GM10248 (cell line): ENCODE data around the gene KCNMA1.

Experiments used
- CTCF ChIA-PET: fragments of 300-600 bp; sonication (Branson Sonifier 250); formaldehyde crosslinking; extraction: SDS; loops from one replicate; lab custom pipeline; 2021; ENCODE audit warnings: antibody characterized with exemption; lab: Yijun Ruan, JAX
- POLR2A ChIA-PET: fragments of 350-650 bp; sonication (Branson Sonifier 250); formaldehyde crosslinking; extraction: SDS; loops from one replicate; lab custom pipeline; 2020; ENCODE audit warnings: antibody characterized with exemption; lab: Yijun Ruan, JAX
- DNase-seq: peaks from one replicate; pipeline ENCODE4 v3.0.0; 2012; ENCODE audit errors: extremely low spot score
- TF ChIP-seq, protein P1 (sequence below): IDR thresholded peaks from 2 replicates; pipeline ENCODE4 v1.5.1; 2012; ENCODE audit warnings: mild to moderate bottlenecking, low read depth; ENCODE audit errors: extremely low read depth, missing control alignments, control extremely low read depth

The KCNMA1 gene

DNA sequence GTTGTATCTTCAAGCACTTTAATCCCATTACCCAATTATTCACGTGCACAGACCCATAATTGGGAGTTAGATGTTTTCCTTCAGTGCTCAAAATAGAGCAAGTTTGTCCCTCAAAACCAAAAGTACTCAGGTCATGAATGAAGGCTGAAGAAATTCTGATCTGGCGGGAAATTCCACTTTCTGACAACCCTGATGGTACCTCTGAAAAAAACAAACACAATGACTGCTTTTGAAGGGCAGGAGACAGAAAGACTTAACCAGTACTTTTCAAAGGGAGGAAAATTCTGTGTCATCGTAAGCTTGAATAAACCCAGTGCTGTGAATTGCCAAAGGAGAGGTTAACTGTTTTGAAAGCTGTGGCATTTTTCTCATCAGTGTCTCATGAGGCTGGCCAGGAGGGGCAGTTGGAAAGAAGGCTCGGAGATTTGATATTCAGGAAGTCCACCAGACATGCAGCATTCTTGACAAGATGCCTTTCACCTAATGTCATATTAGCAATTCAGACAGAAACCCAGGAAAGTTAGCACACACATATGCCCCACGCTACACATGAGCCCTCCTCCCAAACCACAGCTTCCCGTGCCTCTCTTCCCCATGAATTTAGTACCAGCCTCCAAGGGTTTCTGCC, 347.0 kb downstream of the KCNMA1 start:
- TF ChIP-seq, protein P1, sequence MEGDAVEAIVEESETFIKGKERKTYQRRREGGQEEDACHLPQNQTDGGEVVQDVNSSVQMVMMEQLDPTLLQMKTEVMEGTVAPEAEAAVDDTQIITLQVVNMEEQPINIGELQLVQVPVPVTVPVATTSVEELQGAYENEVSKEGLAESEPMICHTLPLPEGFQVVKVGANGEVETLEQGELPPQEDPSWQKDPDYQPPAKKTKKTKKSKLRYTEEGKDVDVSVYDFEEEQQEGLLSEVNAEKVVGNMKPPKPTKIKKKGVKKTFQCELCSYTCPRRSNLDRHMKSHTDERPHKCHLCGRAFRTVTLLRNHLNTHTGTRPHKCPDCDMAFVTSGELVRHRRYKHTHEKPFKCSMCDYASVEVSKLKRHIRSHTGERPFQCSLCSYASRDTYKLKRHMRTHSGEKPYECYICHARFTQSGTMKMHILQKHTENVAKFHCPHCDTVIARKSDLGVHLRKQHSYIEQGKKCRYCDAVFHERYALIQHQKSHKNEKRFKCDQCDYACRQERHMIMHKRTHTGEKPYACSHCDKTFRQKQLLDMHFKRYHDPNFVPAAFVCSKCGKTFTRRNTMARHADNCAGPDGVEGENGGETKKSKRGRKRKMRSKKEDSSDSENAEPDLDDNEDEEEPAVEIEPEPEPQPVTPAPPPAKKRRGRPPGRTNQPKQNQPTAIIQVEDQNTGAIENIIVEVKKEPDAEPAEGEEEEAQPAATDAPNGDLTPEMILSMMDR = no peak
- no peak for DNase-seq
- POLR2A ChIA-PET = no interaction called here
- CTCF ChIA-PET = no interaction called here

DNA sequence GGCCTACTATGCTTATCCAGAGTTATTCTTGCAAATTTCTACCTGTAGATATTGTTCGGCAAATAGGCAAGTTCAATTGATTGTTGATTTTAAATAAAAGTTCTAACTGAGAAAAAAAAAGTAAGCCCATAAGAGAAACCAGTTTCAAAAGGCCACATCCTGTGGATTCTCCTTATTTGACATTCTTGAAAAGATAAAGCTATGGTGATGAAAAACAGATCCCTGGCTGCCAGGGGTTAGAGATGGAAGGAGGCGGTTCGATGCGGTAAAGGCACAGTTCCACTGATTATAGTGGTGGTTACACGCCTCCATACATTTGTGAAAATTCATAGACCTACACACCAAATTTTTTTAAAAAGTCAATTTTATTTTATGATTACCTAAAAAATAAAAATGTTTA, 347.8 kb downstream of the KCNMA1 start:
- ChIA-PET POLR2A (no interaction called here), CTCF (no interaction called here)
- no peak for DNase-seq
- TF ChIP-seq, protein P1 = no peak

DNA sequence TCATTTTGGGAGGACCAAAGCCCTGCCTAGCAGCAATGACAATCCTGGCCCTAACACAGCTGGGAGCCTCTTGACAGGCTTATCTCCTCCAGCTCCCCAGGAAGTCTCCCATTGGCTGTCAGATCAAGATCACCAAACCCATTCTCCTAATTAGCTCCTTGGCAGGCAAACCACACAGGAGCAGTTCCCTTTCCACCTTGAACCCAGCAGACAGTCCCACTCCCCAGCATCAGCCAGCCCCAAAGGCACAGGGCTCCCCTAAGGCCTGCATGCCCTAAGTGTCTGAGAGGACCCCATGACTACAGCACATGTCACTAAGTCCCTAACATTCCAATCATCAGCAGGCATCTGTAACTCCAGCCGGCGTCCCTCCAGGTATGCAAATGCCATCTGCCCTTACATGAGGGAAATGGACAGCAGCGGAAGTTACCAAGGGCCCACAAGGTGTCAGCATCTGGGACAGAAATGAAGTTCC, 348.5 kb downstream of the KCNMA1 start:
- ChIA-PET POLR2A (no interaction called here), CTCF (interaction anchor here (1.0 to 2.0 kb wide), 4 partner anchors 8 to 115 kb away, joined by 4 to 7 read pairs (median 6); no protein-coding TSS in a partner anchor)
- TF ChIP-seq, protein P1 = no peak
- no peak for DNase-seq

DNA sequence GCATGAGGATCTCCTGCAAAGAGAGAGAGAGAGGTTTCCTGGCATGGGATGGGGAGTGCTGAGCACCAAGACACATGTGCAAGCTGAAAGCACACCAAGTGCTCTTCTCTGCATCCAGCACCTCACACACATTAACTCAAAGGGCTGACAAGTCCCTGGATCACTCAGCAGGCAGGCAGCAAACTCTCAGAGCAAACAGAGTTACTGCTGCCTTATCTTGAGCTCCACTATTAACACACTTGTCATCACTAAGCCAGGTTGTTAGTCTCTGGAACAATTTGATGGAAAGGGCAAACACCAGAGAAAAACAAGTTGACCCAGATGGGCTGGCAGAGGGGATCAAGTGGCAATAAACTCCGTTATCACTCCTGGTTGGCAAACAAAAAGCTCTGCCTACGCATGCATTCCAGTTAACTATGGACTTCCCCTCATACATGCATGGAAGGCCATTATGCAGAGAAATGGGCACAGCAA, 349.9 kb downstream of the KCNMA1 start:
- CTCF ChIA-PET = interaction anchor here (0.9 to 2.0 kb wide), 4 partner anchors 10 to 424 kb away, joined by 4 to 7 read pairs (median 5); no protein-coding TSS in a partner anchor
- TF ChIP-seq, protein P1 = no peak
- POLR2A ChIA-PET = no interaction called here
- DNase-seq = no peak

DNA sequence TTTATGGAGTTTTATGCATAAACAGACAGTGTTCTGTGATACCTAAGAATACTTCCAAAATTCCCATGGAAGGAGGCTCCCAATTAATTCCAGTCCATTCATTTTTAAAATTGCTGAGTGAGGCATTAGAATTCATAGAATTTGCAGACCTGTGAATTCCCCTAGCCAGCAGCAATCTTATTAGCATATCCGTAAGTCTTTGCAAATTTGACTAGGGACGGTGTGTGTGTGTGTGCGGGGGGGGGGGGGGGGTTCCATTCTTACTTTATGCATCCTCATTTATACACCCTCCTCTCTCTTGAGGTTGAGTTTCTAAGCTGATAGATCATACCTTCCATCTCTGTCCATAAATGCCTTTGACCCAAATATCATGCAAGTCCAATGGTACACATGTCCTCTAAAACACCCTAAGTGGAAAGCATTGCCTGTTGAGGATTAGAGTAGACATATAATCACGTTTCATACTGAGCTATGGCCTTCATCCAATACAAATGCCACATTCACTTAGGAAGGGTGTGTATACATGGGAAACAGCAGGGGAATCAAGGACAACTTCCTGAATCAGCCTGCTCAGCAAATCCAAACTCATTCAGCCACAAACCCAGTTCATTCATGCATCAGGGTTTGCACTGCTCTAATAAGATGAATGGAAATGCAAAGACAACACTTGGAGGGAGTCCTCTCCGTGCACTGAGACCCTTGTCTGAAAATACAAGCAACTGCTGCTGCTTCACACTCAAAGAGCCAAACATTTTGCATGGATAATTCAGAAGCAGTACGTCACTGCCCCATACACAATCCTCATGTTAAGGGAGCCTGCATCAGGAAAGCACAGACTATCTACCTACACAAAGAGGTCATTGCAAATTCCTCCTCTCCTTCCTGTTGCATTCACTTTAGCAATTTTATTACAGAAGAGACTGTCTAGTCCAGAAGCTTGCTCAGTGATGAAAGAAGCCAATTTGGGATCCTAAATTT, 350.8 kb downstream of the KCNMA1 start:
- no peak for DNase-seq
- TF ChIP-seq, protein P1 = no peak
- POLR2A ChIA-PET = no interaction called here
- CTCF ChIA-PET = interaction anchor here (1.8 to 2.0 kb wide), 2 partner anchors 11 to 113 kb away, joined by 6 to 7 read pairs; no protein-coding TSS in a partner anchor

DNA sequence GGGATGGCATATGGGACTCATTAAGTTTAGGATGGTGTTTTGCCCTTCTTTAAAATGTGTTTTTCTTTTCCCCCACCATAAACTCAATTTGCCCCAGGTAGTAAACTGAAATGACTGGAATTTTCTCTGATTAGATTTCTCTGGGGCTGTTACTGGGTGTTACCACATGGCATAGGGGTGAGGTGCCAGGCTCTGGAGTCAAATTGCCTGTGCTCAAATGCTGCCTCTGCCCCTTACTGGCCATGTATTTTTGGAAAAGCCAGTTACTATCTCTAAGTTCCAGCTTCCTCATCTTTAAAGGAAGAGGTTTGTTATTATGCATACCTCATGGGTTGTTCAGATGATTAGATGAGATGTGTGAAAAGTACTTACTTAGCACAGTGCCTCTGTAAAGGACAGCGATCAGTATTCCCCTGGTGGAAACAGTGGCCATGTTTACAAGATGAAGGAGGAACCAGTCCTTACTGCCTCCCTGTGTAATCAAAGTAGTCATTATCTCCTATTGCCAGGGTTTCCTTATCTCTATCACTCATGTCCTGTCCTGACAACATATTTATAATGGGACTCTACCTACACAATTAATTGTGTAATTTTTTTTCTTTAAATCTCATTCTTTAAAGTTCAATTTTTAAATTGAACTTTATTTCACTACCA, 352.0 kb downstream of the KCNMA1 start:
- POLR2A ChIA-PET = no interaction called here
- CTCF ChIA-PET = no interaction called here
- TF ChIP-seq, protein P1 = no peak
- no peak for DNase-seq
